ENCODE data around the gene HOXB1. TPM values are rescaled to one million over a fixed set of nuclear protein-coding genes. Genes with fewer than 3 reads are reported as not detected.

HOXB1 gene
- total RNA-seq (2022) (not detected in 2 replicates), Bru-seq, nascent RNA (not detected), BruChase-seq, experiment 1, labeled RNA remaining after a 2-hour chase (not detected), BruChase-seq, experiment 2, labeled RNA remaining after a 6-hour chase (not detected)
- long read RNA-seq: 0 reads

DNA sequence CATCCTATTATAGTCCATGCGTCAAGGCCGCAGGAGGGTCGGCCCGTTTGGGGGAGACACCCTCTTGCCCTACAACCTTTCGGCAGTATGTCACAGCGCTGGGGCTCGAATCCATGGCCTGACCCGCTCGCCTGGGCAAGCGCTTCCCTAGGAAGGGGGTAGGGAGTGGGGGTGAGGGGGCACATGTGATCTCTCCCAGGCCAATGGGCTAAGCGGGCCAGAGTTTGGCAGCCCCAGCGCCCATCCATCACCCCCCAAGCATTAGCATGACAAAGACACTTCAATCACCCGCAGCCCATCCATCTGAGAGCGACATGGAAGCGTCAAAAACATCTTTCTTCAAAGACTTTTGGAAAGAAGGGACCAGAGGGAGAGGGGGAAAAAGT, at the start of gene HOXB1:
HOXB1 (minus strand) TSS at position 125 of the 386 bp plus-strand sequence; CDS start at position 18, 107 bp downstream.
- no peaks in the 10 kb centered on the region for H3K27me3 Mint-ChIP-seq (ENCODE audit: insufficient read depth, unreplicated experiment)

DNA sequence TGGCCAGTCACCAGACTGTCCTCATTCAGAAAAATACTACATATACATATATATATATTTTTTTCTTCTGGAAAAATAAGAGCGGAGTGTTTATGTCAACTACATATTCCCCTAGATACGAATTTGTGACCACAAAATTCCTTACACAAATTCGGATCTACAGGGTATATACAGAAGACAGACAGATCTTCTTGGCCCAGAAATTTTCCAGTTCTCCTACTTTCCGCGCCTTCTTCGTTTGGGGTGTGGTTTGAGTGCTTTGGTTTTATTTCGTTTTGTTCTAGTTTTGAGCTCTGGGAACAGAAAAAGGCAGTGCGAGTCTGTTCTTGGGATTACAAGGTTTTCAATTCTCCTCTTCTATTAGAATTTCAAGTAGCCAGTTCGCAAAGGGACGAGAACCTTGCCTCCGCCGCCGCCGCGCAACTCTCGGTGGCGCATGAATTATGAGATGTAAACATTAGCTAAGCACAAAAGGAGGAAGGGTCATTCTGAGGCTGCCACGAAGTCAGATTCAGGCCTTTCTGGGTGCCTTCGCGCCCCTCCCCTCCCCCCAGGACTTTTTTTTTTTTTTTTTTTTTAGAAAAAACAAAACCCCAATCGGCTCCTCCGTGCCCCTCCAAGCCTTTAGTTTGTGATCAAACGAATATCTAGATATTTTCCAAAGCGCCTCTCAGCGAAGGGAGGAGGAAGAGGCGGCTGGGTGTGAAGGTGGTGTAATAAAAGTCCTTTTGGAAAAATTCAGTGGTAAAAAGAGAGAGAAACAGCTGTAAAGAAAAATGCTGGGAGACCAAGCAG, 49.1 kb upstream of the HOXB1 start:
- no TSS peak for BruUV-seq (replicated peaks)
- peaks cover 4% of the 10 kb centered on the region for H3K36me3 Mint-ChIP-seq (ENCODE audit: insufficient read depth, unreplicated experiment)
- H3K4me3 ChIP-seq (ENCODE audit: low read depth, low read length): peak overlapping the region; percentile 15; the same call in 1 of the 2 replicates
- CTCF ChIA-PET: interaction anchor here (0.6 to 1.6 kb wide), 8 partner anchors 9 to 555 kb away, joined by 3 to 7 read pairs (median 4); no protein-coding TSS in a partner anchor
- intact Hi-C loops (cut with micrococcal nuclease; ENCODE audit: unreplicated experiment): no loop called here
- H3K9me3 Mint-ChIP-seq (ENCODE audit: unreplicated experiment): no peaks in the 10 kb centered on the region
- peaks cover 2% of the 10 kb centered on the region for H3K27me3 ChIP-seq (replicated peaks; ENCODE audit: control insufficient read depth, insufficient read depth, low read length)
- no peak overlapping the region for H3K27ac Mint-ChIP-seq (ENCODE audit: unreplicated experiment)
- H3K9me3 ChIP-seq: no peaks in the 10 kb centered on the region
- peaks cover 35% of the 10 kb centered on the region for H3K4me1 ChIP-seq
- peak overlapping the region; percentile 88 for H3K4me3 Mint-ChIP-seq (ENCODE audit: unreplicated experiment)
- DNase-seq: peak in 1 of 2 experiments; percentile 58
- TF ChIP-seq CTCF (IDR thresholded peaks at IDR 0.05; ENCODE audit: insufficient read depth in 1 of 2, low read depth in 1 of 2, low read length in 1 of 2, severe bottlenecking in 1 of 2, unreplicated experiment in 1 of 2): no peak
- H3K36me3 ChIP-seq (ENCODE audit: control insufficient read depth, insufficient read depth, low read length): no peaks in the 10 kb centered on the region
- POLR2A ChIA-PET: interaction anchor here (0.7 kb wide), 2 partner anchors 8 to 348 kb away, joined by 4 to 9 read pairs; no protein-coding TSS in a partner anchor
- H3K27me3 Mint-ChIP-seq (ENCODE audit: insufficient read depth, unreplicated experiment): peaks cover 20% of the 10 kb centered on the region
- peaks cover 35% of the 10 kb centered on the region for H3K4me1 Mint-ChIP-seq (ENCODE audit: low read depth, unreplicated experiment)

More for the DNA sequence above, at the start of gene HOXB1:
- no peak within 1 kb of the TSS for H3K4me3 ChIP-seq (ENCODE audit: low read depth, low read length)
- H3K9me3 ChIP-seq: no peaks in the 10 kb centered on the region
- Mint-ChIP-seq H3K4me3 (ENCODE audit: unreplicated experiment) (no peak within 1 kb of the TSS), H3K4me1 (ENCODE audit: low read depth, unreplicated experiment) (no peaks in the 10 kb centered on the region), H3K27ac (ENCODE audit: unreplicated experiment) (no peak within 1 kb of the TSS), H3K9me3 (ENCODE audit: unreplicated experiment) (no peaks in the 10 kb centered on the region), H3K36me3 (ENCODE audit: insufficient read depth, unreplicated experiment) (no peaks in the 10 kb centered on the region)
- BruUV-seq (replicated peaks): no TSS peak
- H3K36me3 ChIP-seq (ENCODE audit: control insufficient read depth, insufficient read depth, low read length): no peaks in the 10 kb centered on the region
- TF ChIP-seq CTCF (IDR thresholded peaks at IDR 0.05; ENCODE audit: insufficient read depth in 1 of 2, low read depth in 1 of 2, low read length in 1 of 2, severe bottlenecking in 1 of 2, unreplicated experiment in 1 of 2): no peak
- intact Hi-C loops (cut with micrococcal nuclease; ENCODE audit: unreplicated experiment): no loop called here
- ChIA-PET POLR2A (no interaction called here), CTCF (interaction anchor here (2.5 kb wide), 1 partner anchor 38 kb away, joined by 5 read pairs; no protein-coding TSS in a partner anchor)
- no peak for DNase-seq
- H3K4me1 ChIP-seq: peaks cover 23% of the 10 kb centered on the region
- H3K27me3 ChIP-seq (replicated peaks; ENCODE audit: control insufficient read depth, insufficient read depth, low read length): no peaks in the 10 kb centered on the region

- Mint-ChIP-seq H3K4me3 (ENCODE audit: unreplicated experiment) (peak overlapping the region; percentile 88), H3K27ac (ENCODE audit: unreplicated experiment) (peak overlapping the region; percentile 37), H3K36me3 (ENCODE audit: insufficient read depth, unreplicated experiment) (peaks cover 4% of the 10 kb centered on the region), H3K9me3 (ENCODE audit: unreplicated experiment) (no peaks in the 10 kb centered on the region), H3K4me1 (ENCODE audit: low read depth, unreplicated experiment) (peaks cover 31% of the 10 kb centered on the region), H3K27me3 (ENCODE audit: insufficient read depth, unreplicated experiment) (peaks cover 18% of the 10 kb centered on the region)
- Histone ChIP-seq H3K36me3 (ENCODE audit: control insufficient read depth, insufficient read depth, low read length) (no peaks in the 10 kb centered on the region), H3K27me3 (replicated peaks; ENCODE audit: control insufficient read depth, insufficient read depth, low read length) (peaks cover 2% of the 10 kb centered on the region), H3K9me3 (no peaks in the 10 kb centered on the region), H3K4me3 (ENCODE audit: low read depth, low read length) (peak overlapping the region; percentile 1; the same call in 1 of the 2 replicates), H3K4me1 (peaks cover 35% of the 10 kb centered on the region)
- intact Hi-C loops (cut with micrococcal nuclease; ENCODE audit: unreplicated experiment): no loop called here
- ChIA-PET CTCF (interaction anchor here (0.6 to 1.6 kb wide), 5 partner anchors 10 to 554 kb away, joined by 3 to 7 read pairs (median 4); no protein-coding TSS in a partner anchor), POLR2A (interaction anchor here (0.7 kb wide), 1 partner anchor 8 kb away, joined by 9 read pairs; no protein-coding TSS in a partner anchor)
- BruUV-seq (replicated peaks): no TSS peak
- no peak for TF ChIP-seq CTCF (IDR thresholded peaks at IDR 0.05; ENCODE audit: insufficient read depth in 1 of 2, low read depth in 1 of 2, low read length in 1 of 2, severe bottlenecking in 1 of 2, unreplicated experiment in 1 of 2)
- DNase-seq: no peak
Measured at GRCh38 chr17:48579471-48579759, 48.6 kb upstream of the HOXB1 start.

Data from Caco-2 (cell line).